ENCODE results near the gene ZKSCAN7. TPM values are rescaled to one million over a fixed set of nuclear protein-coding genes. Genes with fewer than 3 reads are reported as not detected.

ZKSCAN7 gene
- total and polyA plus RNA-seq, 2 of the 13 experiments (the other 11 are each of a cell fraction or from before 2014, with no cell fraction given): 2.3 to 3.8 TPM

DNA sequence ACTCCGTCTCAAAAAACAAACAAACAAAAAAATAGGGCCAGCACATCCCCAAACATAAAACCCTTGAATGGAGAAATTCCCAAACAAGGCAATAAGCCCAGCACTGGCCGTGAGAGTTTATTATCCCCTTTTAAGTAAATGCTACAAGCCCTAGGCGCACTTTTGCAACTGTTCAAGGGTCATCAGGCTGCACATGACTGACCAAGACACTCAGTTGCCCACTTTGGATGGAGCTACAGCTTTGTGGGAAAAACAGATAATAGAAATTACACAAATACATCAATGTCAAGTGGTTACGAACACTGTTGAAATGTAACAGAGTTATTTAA is 43.8 kb upstream of the ZKSCAN7 start (continued):
- TF ChIP-seq ARID5B (CRISPR knock-in tag; IDR thresholded peaks at IDR 0.05): 0 out of 2 replicates have a peak, but pooled peaks have one; percentile 8
- TF ChIP-seq TBX2 (CRISPR knock-in tag; IDR thresholded peaks at IDR 0.05; ENCODE audit: borderline replicate concordance): peak; percentile 19; the same call in 1 of the 2 replicates
- TF ChIP-seq HMG20B (CRISPR knock-in tag; conservative IDR thresholded peaks at IDR 0.05): no peak
- no peak for TF ChIP-seq MTERF4 (CRISPR knock-in tag; IDR thresholded peaks at IDR 0.05)
- 0 out of 2 replicates have a peak, but pooled peaks have one; percentile 8 for TF ChIP-seq NCOR1 (IDR thresholded peaks at IDR 0.05; ENCODE audit: borderline replicate concordance, low read length)
- peak; percentile 58 for TF ChIP-seq HNF4A (CRISPR knock-in tag; IDR thresholded peaks at IDR 0.05)
- TF ChIP-seq YEATS2 (CRISPR knock-in tag; IDR thresholded peaks at IDR 0.05; ENCODE audit: borderline replicate concordance): no peak
- no peak for TF ChIP-seq NCOA1 (CRISPR knock-in tag; IDR thresholded peaks at IDR 0.05)
- 0 out of 2 replicates have a peak, but pooled peaks have one; percentile 7 for TF ChIP-seq SP5 (CRISPR knock-in tag; IDR thresholded peaks at IDR 0.05; ENCODE audit: borderline replicate concordance, low read depth)
- TF ChIP-seq NONO (IDR thresholded peaks at IDR 0.05): no peak
- 0 out of 2 replicates have a peak, but pooled peaks have one; percentile 13 for TF ChIP-seq NONO (CRISPR knock-in tag; conservative IDR thresholded peaks at IDR 0.05)
- TF ChIP-seq POGK (CRISPR knock-in tag; conservative IDR thresholded peaks at IDR 0.05): no peak
- no peak for TF ChIP-seq HNRNPK (IDR thresholded peaks at IDR 0.05; ENCODE audit: low read depth, low read length, poor library complexity, severe bottlenecking)
- no peak for TF ChIP-seq ZIK1 (CRISPR knock-in tag; IDR thresholded peaks at IDR 0.05; ENCODE audit: borderline replicate concordance, low read depth)
- TF ChIP-seq PITX1 (CRISPR knock-in tag; IDR thresholded peaks at IDR 0.05): no peak
- TF ChIP-seq HNF4G (IDR thresholded peaks at IDR 0.05; ENCODE audit: borderline replicate concordance, low read depth, low read length): peak; percentile 49; the same call in 1 of the 2 replicates
- no peak for TF ChIP-seq HNF4G (CRISPR knock-in tag; IDR thresholded peaks at IDR 0.05; ENCODE audit: borderline replicate concordance, low read depth)
- TF ChIP-seq BCL6 (CRISPR knock-in tag; IDR thresholded peaks at IDR 0.05): 0 out of 2 replicates have a peak, but pooled peaks have one; percentile 6
- TF ChIP-seq, protein P1, sequence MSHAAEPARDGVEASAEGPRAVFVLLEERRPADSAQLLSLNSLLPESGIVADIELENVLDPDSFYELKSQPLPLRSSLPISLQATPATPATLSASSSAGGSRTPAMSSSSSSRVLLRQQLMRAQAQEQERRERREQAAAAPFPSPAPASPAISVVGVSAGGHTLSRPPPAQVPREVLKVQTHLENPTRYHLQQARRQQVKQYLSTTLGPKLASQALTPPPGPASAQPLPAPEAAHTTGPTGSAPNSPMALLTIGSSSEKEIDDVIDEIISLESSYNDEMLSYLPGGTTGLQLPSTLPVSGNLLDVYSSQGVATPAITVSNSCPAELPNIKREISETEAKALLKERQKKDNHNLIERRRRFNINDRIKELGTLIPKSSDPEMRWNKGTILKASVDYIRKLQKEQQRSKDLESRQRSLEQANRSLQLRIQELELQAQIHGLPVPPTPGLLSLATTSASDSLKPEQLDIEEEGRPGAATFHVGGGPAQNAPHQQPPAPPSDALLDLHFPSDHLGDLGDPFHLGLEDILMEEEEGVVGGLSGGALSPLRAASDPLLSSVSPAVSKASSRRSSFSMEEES (CRISPR knock-in tag; IDR thresholded peaks at IDR 0.05): 0 out of 2 replicates have a peak, but pooled peaks have one; percentile 12
- TF ChIP-seq ZNF383 (CRISPR knock-in tag; IDR thresholded peaks at IDR 0.05; ENCODE audit: borderline replicate concordance): no peak
- 0 out of 2 replicates have a peak, but pooled peaks have one; percentile 4 for TF ChIP-seq THAP11 (CRISPR knock-in tag; IDR thresholded peaks at IDR 0.05)
- no peak for TF ChIP-seq ZNF558 (CRISPR knock-in tag; IDR thresholded peaks at IDR 0.05; ENCODE audit: borderline replicate concordance)
- no peak for TF ChIP-seq EHMT2 (IDR thresholded peaks at IDR 0.05; ENCODE audit: borderline replicate concordance, low read depth, low read length)
